CD8-positive, alpha-beta memory T cell (primary cell): ENCODE results near the gene ZNF516. TPM values are rescaled to one million over a fixed set of nuclear protein-coding genes. Genes with fewer than 3 reads are reported as not detected.

Source experiments
- CTCF ChIA-PET: fragments of 350-600 bp; sonication (Branson Sonifier 250); formaldehyde crosslinking; loops from one replicate; lab custom pipeline; 2021; ENCODE audit warnings: antibody characterized with exemption; lab: Charles Lee
- POLR2A ChIA-PET: fragments of 350-600 bp; sonication (Branson Sonifier 250); formaldehyde crosslinking; loops from one replicate; lab custom pipeline; 2021; ENCODE audit warnings: antibody characterized with exemption; lab: Charles Lee
- DNase-seq, 5 donors: peaks; one replicate each; pipeline versions ENCODE4 v3.0.0 to v3.0.0-alpha.2; 2020 to 2022; ENCODE audit warnings: mixed read lengths in 1 of 5
- H3K27ac ChIP-seq: one replicate; pipeline ENCODE4 v1.7.0; 2013; ENCODE audit warnings: low read depth, mild to moderate bottlenecking, low read length, moderate library complexity
- H3K27me3 ChIP-seq: 2 replicates; pipeline ENCODE4 v1.7.0; 2013; ENCODE audit warnings: low read length, mild to moderate bottlenecking; ENCODE audit not compliant: insufficient read depth, poor library complexity, severe bottlenecking
- H3K36me3 ChIP-seq: 2 replicates; pipeline ENCODE4 v1.7.0; 2013; ENCODE audit warnings: mild to moderate bottlenecking, low read length, moderate library complexity; ENCODE audit not compliant: insufficient read depth
- H3K4me1 ChIP-seq: 2 replicates; pipeline ENCODE4 v1.7.0; 2013; ENCODE audit warnings: mild to moderate bottlenecking, low read length, moderate library complexity; ENCODE audit not compliant: insufficient read depth
- H3K4me3 ChIP-seq: 2 replicates; pipeline ENCODE4 v1.7.0; 2013; ENCODE audit warnings: mild to moderate bottlenecking, low read length
- H3K9me3 ChIP-seq: 2 replicates; pipeline ENCODE4 v1.7.0; 2013; ENCODE audit warnings: mild to moderate bottlenecking, low read length
- H3K27ac Mint-ChIP-seq, 8 donors: one replicate each; pipeline ENCODE4 v1.8.0; 2020 to 2021; ENCODE audit warnings: mixed read lengths in 8 of 8, mild to moderate bottlenecking in 6 of 8, inconsistent platforms in 3 of 8, moderate library complexity in 3 of 8
- H3K27me3 Mint-ChIP-seq, 2 donors: one replicate each; pipeline ENCODE4 v1.8.0; 2020 to 2021; ENCODE audit warnings: mixed read lengths in 2 of 2, mild to moderate bottlenecking in 1 of 2, moderate library complexity in 1 of 2
- H3K36me3 Mint-ChIP-seq, 3 donors: one replicate each; pipeline ENCODE4 v1.8.0; 2020 to 2021; ENCODE audit warnings: mixed read lengths in 3 of 3, inconsistent platforms in 1 of 3, mild to moderate bottlenecking in 1 of 3
- H3K4me1 Mint-ChIP-seq, 3 donors: one replicate each; pipeline ENCODE4 v1.8.0; 2020 to 2021; ENCODE audit warnings: mixed read lengths in 3 of 3, inconsistent platforms in 1 of 3, mild to moderate bottlenecking in 1 of 3
- H3K4me3 Mint-ChIP-seq, 7 donors: one replicate each; pipeline ENCODE4 v1.8.0; 2020 to 2021; ENCODE audit warnings: mixed read lengths in 7 of 7, mild to moderate bottlenecking in 6 of 7, moderate library complexity in 4 of 7, inconsistent platforms in 2 of 7
- H3K9me3 Mint-ChIP-seq, 5 donors: one replicate each; pipeline ENCODE4 v1.8.0; 2020 to 2022; ENCODE audit warnings: mixed read lengths in 5 of 5, mild to moderate bottlenecking in 3 of 5, moderate library complexity in 2 of 5, inconsistent platforms in 1 of 5
- polyA plus RNA-seq: library from polyadenylated mRNA; unstranded; fragments of 300-500 nt; fragmentation: Illumina TruSeq; gene quantifications from one replicate; pipeline ENCODE4 v1.2.3, GENCODE V29; 2021
- total RNA-seq, 2 experiments: library from RNA; stranded (reverse); gene quantifications; one replicate each; pipeline ENCODE4 v1.2.3, GENCODE V29; 2021

The ZNF516 gene
- total and polyA plus RNA-seq, 3 experiments from 2014 or later = 1.3 to 1.9 (median 1.6) TPM

DNA sequence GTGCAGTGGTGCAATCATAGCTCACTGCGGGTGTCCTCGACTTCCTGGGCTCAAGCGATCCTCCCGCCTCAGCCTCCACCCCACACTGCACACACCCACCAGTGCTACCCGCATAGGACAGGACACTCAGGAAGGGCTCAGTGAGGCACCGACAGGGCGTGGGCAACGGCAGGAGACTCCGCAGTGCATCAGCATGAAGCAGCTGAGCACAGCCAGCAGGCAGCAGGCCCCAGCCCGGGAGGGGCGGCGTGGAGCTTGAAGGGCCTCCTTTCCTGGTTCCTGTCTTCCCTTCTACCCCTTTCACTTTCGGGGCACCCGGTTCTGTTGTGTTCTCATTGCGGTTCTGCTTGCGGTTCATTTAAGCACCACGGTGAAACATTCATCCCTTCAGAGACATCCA, 89.8 kb downstream of the ZNF516 start:
- ChIA-PET CTCF (interaction anchor here (4.9 kb wide), 1 partner anchor 305 kb away, joined by 31 read pairs; no protein-coding TSS in a partner anchor), POLR2A (no interaction called here)
- DNase-seq = no peak
- Histone ChIP-seq H3K27ac (no peak overlapping the region), H3K36me3 (no peaks in the 10 kb centered on the region), H3K9me3 (no peaks in the 10 kb centered on the region), H3K27me3 (no peaks in the 10 kb centered on the region), H3K4me1 (no peaks in the 10 kb centered on the region), H3K4me3 (no peak overlapping the region)
- Mint-ChIP-seq H3K4me3 (no peak overlapping the region), H3K4me1 (peaks cover 0 to 5% (median 0%) of the 10 kb centered on the region in 3 donors), H3K36me3 (no peaks in the 10 kb centered on the region), H3K27me3 (peaks cover 0 to 20% of the 10 kb centered on the region in 2 donors), H3K27ac (no peak overlapping the region), H3K9me3 (no peaks in the 10 kb centered on the region)

GRCh38 chr18:76404345-76404831, 90.7 kb downstream of the ZNF516 start:
- no peak overlapping the region for H3K27ac Mint-ChIP-seq
- H3K9me3 ChIP-seq = no peaks in the 10 kb centered on the region
- peaks cover 0 to 20% of the 10 kb centered on the region in 2 donors for H3K27me3 Mint-ChIP-seq
- no peak overlapping the region for H3K4me3 ChIP-seq
- peaks cover 0 to 5% (median 0%) of the 10 kb centered on the region in 3 donors for H3K4me1 Mint-ChIP-seq
- H3K36me3 Mint-ChIP-seq = no peaks in the 10 kb centered on the region
- peaks cover under 1% of the 10 kb centered on the region for H3K4me1 ChIP-seq
- no peaks in the 10 kb centered on the region for H3K27me3 ChIP-seq
- no peaks in the 10 kb centered on the region for H3K36me3 ChIP-seq
- H3K9me3 Mint-ChIP-seq = no peaks in the 10 kb centered on the region
- H3K4me3 Mint-ChIP-seq = no peak overlapping the region
- DNase-seq = no peak
- POLR2A ChIA-PET = no interaction called here
- no peak overlapping the region for H3K27ac ChIP-seq
- CTCF ChIA-PET = interaction anchor here (1.2 kb wide), 1 partner anchor 305 kb away, joined by 4 read pairs; no protein-coding TSS in a partner anchor

DNA sequence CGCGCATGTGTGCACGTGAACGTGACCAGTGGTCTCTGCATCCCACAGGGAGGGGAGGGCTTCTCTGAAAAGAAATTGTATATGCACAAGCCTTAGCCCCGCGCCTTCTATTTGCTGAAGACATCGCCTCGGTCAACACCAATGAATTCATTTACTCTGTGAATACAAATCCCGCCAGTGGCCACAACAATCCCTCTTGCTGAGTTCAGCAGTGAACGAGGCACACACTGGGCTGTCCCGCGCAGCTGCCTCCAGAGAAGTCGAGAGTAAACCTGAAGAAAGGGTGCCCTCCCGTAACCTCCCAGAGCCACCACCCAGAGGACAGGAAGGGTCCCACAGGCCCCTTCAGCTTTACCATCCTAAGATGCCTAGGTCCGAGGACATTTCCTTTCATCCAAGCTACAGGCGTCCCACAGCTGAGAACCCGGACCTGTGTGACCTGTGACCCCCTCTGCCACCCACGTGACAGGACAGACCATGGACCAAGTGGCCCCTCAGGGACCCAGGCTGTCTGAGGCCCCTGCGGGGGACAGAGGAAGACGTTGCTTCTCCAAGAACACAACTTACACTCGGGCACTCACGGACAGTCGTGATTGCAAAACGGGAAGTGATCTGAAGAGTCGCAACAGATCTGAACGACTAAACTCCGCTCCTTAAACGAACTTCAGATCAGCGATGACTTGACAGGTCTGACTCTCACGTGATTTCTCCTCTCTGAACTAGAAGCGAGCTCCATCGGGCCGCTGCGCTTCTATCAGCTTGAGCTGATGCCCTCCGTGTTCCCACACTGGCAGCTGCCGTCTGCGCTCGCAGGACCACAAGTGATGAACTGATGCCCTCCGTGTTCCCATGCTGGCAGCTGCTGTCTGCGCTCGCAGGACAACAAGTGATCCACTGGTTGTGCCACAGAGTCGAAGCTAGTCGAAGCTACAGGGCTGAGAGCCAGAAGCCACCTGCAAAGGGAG, 92.7 kb downstream of the ZNF516 start:
- H3K27me3 Mint-ChIP-seq = peaks cover 0 to 9% of the 10 kb centered on the region in 2 donors
- H3K36me3 Mint-ChIP-seq = no peaks in the 10 kb centered on the region
- ChIA-PET POLR2A (no interaction called here), CTCF (interaction anchor here (1.1 kb wide), 1 partner anchor 319 kb away, joined by 3 read pairs; no protein-coding TSS in a partner anchor)
- H3K9me3 Mint-ChIP-seq = no peaks in the 10 kb centered on the region
- Histone ChIP-seq H3K9me3 (no peaks in the 10 kb centered on the region), H3K36me3 (no peaks in the 10 kb centered on the region), H3K27ac (no peak overlapping the region), H3K4me1 (peaks cover 5% of the 10 kb centered on the region), H3K4me3 (no peak overlapping the region), H3K27me3 (no peaks in the 10 kb centered on the region)
- no peak for DNase-seq
- H3K4me3 Mint-ChIP-seq = no peak overlapping the region
- peaks cover 4 to 16% (median 5%) of the 10 kb centered on the region in 3 donors for H3K4me1 Mint-ChIP-seq
- H3K27ac Mint-ChIP-seq = no peak overlapping the region

DNA sequence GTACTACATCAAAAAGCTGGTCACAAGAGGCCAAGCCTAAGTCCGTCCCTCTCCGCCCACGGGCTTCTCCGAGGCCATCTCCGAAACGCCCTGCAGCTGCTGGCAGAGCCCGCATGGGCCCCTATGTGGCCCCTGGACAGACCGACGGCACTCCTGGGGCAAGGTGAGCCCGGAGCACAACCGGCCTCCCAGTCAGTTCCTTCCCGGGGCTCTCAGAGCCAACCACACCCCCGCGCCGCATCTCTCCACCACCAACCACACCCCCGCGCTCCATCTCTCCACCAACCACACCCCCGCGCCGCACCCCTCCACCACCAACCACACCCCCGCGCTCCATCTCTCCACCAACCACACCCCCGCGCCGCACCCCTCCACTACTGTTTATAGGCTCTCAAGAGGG, 93.5 kb downstream of the ZNF516 start:
- Histone ChIP-seq H3K4me3 (no peak overlapping the region), H3K36me3 (no peaks in the 10 kb centered on the region), H3K27me3 (no peaks in the 10 kb centered on the region), H3K4me1 (peaks cover 5% of the 10 kb centered on the region), H3K27ac (no peak overlapping the region), H3K9me3 (no peaks in the 10 kb centered on the region)
- Mint-ChIP-seq H3K9me3 (no peaks in the 10 kb centered on the region), H3K27me3 (peaks cover 0 to 5% of the 10 kb centered on the region in 2 donors), H3K36me3 (no peaks in the 10 kb centered on the region), H3K4me3 (no peak overlapping the region), H3K27ac (peak overlapping the region in 1 of 8 donors; percentile 41), H3K4me1 (peaks cover 4 to 16% (median 5%) of the 10 kb centered on the region in 3 donors)
- DNase-seq = no peak
- ChIA-PET CTCF (interaction anchor here (6.1 kb wide), 1 partner anchor 309 kb away, joined by 83 read pairs; no protein-coding TSS in a partner anchor), POLR2A (no interaction called here)

DNA sequence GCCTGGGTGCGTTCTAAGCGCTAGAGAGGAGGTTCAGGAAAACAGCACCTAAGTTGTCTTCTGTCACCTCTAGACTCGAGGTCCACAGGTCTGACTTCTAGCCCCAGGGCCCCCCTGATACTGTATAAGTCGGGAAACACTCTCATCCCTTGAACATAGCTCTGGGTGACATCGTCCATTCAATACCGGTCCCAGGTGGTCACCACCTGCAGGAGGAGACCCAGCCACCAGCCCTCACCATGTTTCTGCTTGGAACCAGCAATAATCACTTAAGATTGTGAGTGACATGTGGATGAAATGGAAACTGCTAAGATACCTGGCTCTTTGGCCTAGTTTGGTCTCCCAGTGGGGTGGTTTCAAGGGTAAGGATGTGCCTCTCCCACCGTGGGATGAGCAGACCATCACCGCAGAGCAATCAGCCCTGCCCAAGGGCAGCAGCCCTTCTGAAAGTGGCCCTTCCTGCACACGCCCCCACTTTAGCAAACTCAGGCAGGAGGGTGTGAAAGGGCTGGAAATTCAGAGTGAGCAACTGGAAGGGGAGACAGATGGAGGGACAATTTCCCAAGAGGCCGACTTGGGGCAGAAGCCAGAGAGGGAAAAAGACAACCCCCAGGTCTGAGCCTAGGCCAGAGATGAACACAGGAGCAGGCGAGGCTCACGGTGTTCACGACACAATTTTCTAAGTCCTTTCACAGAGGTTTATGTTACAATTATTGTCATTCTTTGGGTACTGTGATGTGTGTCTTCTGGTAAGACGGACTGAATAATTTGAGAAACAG, 95.2 kb downstream of the ZNF516 start:
- Histone ChIP-seq H3K27me3 (no peaks in the 10 kb centered on the region), H3K9me3 (no peaks in the 10 kb centered on the region), H3K27ac (no peak overlapping the region), H3K36me3 (no peaks in the 10 kb centered on the region), H3K4me3 (no peak overlapping the region), H3K4me1 (peaks cover 5% of the 10 kb centered on the region)
- H3K9me3 Mint-ChIP-seq = no peaks in the 10 kb centered on the region
- peaks cover 4 to 16% (median 5%) of the 10 kb centered on the region in 3 donors for H3K4me1 Mint-ChIP-seq
- DNase-seq = no peak
- ChIA-PET POLR2A (no interaction called here), CTCF (interaction anchor here (0.8 to 6.1 kb wide), 10 partner anchors 11 to 322 kb away, joined by 3 to 83 read pairs (median 6); no protein-coding TSS in a partner anchor)
- no peaks in the 10 kb centered on the region for H3K36me3 Mint-ChIP-seq
- peaks cover 0 to 3% of the 10 kb centered on the region in 2 donors for H3K27me3 Mint-ChIP-seq
- no peak overlapping the region for H3K4me3 Mint-ChIP-seq
- no peak overlapping the region for H3K27ac Mint-ChIP-seq

GRCh38 chr18:76398896-76399612, 96.0 kb downstream of the ZNF516 start:
- Mint-ChIP-seq H3K36me3 (no peaks in the 10 kb centered on the region), H3K27me3 (no peaks in the 10 kb centered on the region), H3K4me1 (peaks cover 4 to 11% (median 5%) of the 10 kb centered on the region in 3 donors), H3K9me3 (no peaks in the 10 kb centered on the region), H3K4me3 (no peak overlapping the region), H3K27ac (peak overlapping the region in 1 of 8 donors; percentile 29)
- peaks cover 5% of the 10 kb centered on the region for H3K4me1 ChIP-seq
- no peaks in the 10 kb centered on the region for H3K9me3 ChIP-seq
- ChIA-PET CTCF (interaction anchor here (0.7 to 6.1 kb wide), 16 partner anchors 9 to 322 kb away, joined by 3 to 83 read pairs (median 5); no protein-coding TSS in a partner anchor), POLR2A (interaction anchor here (1.0 kb wide), 1 partner anchor 311 kb away, joined by 3 read pairs; no protein-coding TSS in a partner anchor)
- no peaks in the 10 kb centered on the region for H3K36me3 ChIP-seq
- no peak overlapping the region for H3K4me3 ChIP-seq
- no peaks in the 10 kb centered on the region for H3K27me3 ChIP-seq
- DNase-seq = peak; percentile 43 to 68 (median 57)
- H3K27ac ChIP-seq = no peak overlapping the region

GRCh38 chr18:76398295-76398694, 96.7 kb downstream of the ZNF516 start:
- H3K4me1 ChIP-seq = peaks cover 5% of the 10 kb centered on the region
- peaks cover 4 to 11% (median 5%) of the 10 kb centered on the region in 3 donors for H3K4me1 Mint-ChIP-seq
- H3K36me3 ChIP-seq = no peaks in the 10 kb centered on the region
- H3K27me3 Mint-ChIP-seq = no peaks in the 10 kb centered on the region
- no peak overlapping the region for H3K4me3 Mint-ChIP-seq
- DNase-seq = no peak
- H3K27me3 ChIP-seq = no peaks in the 10 kb centered on the region
- no peaks in the 10 kb centered on the region for H3K9me3 ChIP-seq
- H3K27ac ChIP-seq = no peak overlapping the region
- no peak overlapping the region for H3K4me3 ChIP-seq
- H3K9me3 Mint-ChIP-seq = no peaks in the 10 kb centered on the region
- H3K36me3 Mint-ChIP-seq = no peaks in the 10 kb centered on the region
- ChIA-PET CTCF (interaction anchor here (0.7 to 6.1 kb wide), 14 partner anchors 10 to 323 kb away, joined by 3 to 83 read pairs (median 5); no protein-coding TSS in a partner anchor), POLR2A (interaction anchor here (1.0 kb wide), 1 partner anchor 312 kb away, joined by 3 read pairs; no protein-coding TSS in a partner anchor)
- no peak overlapping the region for H3K27ac Mint-ChIP-seq
